ENCODE results near the gene CDKN2AIP. TPM values are rescaled to one million over a fixed set of nuclear protein-coding genes. Genes with fewer than 3 reads are reported as not detected.

CDKN2AIP gene
- total RNA-seq, 1 experiment from 2014 or later = 13.4 TPM

DNA sequence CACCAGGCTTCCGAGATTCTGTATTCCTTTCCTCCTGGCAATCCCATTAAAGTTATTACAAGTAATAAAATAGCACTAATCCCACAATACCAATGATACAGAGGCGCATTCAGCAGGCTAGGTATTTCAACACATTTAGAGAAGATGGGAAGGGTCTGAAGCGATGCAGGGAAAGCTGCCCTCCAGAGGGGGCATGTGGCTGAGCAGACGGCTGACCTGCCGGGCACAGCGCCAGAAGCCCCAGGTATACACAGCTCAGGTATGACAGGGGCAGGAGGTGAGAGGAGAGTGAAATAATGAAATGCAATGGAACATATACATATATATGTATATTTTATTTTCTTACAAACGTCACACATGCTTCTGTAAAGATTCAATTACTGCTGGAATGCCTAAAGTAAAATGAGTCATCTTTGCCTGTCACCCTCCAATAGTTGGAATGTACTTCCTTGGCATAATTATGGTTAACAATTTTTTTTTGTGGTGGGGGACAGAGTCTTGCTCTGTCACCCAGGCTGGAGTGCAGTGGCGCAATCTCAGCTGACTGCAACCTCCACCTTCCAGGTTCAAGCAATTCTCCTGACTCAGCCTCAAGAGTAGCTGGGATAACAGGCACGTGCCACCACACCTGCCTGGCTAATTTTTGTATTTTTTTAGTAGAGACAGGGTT, 21.3 kb upstream of the CDKN2AIP start:
- peak overlapping the region; percentile 74 for H3K27ac Mint-ChIP-seq (ENCODE audit: low read depth, unreplicated experiment)
- intact Hi-C loops (cut with micrococcal nuclease) = no loop called here

DNA sequence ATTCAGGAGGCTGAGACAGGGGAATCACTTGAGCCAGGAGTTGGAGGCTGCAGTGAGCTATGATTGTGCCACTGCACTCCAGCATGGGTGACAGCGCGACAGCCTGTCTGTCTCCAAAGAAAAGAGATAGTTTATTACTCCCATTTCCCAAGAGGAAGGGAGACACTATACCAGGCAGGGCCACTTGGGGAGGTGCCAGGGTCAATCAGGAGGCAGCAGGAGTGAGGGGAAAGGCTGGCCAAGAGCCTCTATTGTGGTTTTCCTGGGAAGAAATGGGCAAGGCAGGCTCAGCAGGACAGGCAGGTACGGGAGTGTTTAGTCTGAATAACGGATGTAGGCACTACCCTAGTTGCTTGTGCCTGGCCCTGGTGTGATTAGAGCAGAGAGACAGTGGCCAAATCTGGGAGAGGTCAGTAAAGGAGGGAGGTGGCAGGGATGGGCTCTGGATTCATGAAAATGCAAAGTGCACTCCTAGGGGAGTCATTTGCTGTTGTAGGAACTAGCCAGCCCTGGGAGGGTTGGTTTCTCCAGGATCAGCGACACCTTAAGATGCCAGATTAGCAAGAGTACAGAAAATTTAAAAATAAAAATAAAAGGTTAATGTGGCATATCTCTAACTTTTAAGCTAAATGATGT, 20.2 kb upstream of the CDKN2AIP start:
- intact Hi-C loops (cut with micrococcal nuclease) = no loop called here

More for the DNA sequence above, 21.3 kb upstream of the CDKN2AIP start:
- peak; percentile 66 for DNase-seq (ENCODE audit: unreplicated experiment)
- H3K4me1 Mint-ChIP-seq (ENCODE audit: insufficient read depth, unreplicated experiment) = peaks cover 17% of the 10 kb centered on the region
- no peaks in the 10 kb centered on the region for H3K27me3 Mint-ChIP-seq (ENCODE audit: insufficient read depth, unreplicated experiment)
- H3K36me3 Mint-ChIP-seq (ENCODE audit: insufficient read depth, unreplicated experiment) = no peaks in the 10 kb centered on the region
- H3K9me3 Mint-ChIP-seq (ENCODE audit: unreplicated experiment) = no peaks in the 10 kb centered on the region
- H3K4me3 Mint-ChIP-seq (ENCODE audit: unreplicated experiment) = no peak overlapping the region
- TF ChIP-seq, protein P1, sequence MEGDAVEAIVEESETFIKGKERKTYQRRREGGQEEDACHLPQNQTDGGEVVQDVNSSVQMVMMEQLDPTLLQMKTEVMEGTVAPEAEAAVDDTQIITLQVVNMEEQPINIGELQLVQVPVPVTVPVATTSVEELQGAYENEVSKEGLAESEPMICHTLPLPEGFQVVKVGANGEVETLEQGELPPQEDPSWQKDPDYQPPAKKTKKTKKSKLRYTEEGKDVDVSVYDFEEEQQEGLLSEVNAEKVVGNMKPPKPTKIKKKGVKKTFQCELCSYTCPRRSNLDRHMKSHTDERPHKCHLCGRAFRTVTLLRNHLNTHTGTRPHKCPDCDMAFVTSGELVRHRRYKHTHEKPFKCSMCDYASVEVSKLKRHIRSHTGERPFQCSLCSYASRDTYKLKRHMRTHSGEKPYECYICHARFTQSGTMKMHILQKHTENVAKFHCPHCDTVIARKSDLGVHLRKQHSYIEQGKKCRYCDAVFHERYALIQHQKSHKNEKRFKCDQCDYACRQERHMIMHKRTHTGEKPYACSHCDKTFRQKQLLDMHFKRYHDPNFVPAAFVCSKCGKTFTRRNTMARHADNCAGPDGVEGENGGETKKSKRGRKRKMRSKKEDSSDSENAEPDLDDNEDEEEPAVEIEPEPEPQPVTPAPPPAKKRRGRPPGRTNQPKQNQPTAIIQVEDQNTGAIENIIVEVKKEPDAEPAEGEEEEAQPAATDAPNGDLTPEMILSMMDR (IDR thresholded peaks at IDR 0.05; ENCODE audit: unreplicated experiment) = no peak
- no TSS peak for BruUV-seq (replicated peaks)
- CTCF ChIA-PET = interaction anchor here (0.6 to 1.2 kb wide), 3 partner anchors 14 to 347 kb away, joined by 3 to 4 read pairs (median 3); no protein-coding TSS in a partner anchor
- POLR2A ChIA-PET = interaction anchor here (0.6 to 3.1 kb wide), 6 partner anchors 16 to 549 kb away, joined by 3 to 19 read pairs (median 4); partner anchors contain the start of gene CDKN2AIP

DNA sequence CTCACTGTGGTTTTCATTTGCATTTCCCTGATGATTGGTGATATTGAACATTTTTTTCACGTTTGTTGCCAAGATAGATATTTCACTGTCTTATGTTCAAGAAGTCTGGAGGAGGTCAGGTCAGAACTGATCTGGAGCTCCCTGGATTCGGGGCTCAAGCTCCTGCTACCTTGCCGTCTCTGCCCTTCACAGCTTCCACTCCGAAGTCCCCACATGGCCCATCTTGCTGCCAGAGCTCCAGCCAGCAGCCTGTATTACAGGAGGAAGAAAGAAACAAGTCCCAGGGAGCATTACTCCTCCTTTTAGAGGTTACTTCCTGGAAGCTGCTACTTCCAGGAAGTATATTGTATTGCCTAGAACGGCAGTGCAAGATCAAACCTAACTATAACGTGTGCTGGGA, 17.9 kb upstream of the CDKN2AIP start:
- TF ChIP-seq, protein P1 (IDR thresholded peaks at IDR 0.05; ENCODE audit: unreplicated experiment) = no peak
- H3K4me1 Mint-ChIP-seq (ENCODE audit: insufficient read depth, unreplicated experiment) = peaks cover 17% of the 10 kb centered on the region
- POLR2A ChIA-PET = interaction anchor here (0.9 to 1.0 kb wide), 2 partner anchors 18 to 19 kb away, joined by 3 to 4 read pairs; partner anchors contain the start of gene CDKN2AIP
- no peaks in the 10 kb centered on the region for H3K27me3 Mint-ChIP-seq (ENCODE audit: insufficient read depth, unreplicated experiment)
- intact Hi-C loops (cut with micrococcal nuclease) = no loop called here
- no TSS peak for BruUV-seq (replicated peaks)
- H3K27ac Mint-ChIP-seq (ENCODE audit: low read depth, unreplicated experiment) = no peak overlapping the region
- no peak for DNase-seq (ENCODE audit: unreplicated experiment)
- CTCF ChIA-PET = interaction anchor here (0.9 to 1.4 kb wide), 3 partner anchors 14 to 177 kb away, joined by 3 to 4 read pairs (median 4); no protein-coding TSS in a partner anchor
- no peaks in the 10 kb centered on the region for H3K9me3 Mint-ChIP-seq (ENCODE audit: unreplicated experiment)
- no peak overlapping the region for H3K4me3 Mint-ChIP-seq (ENCODE audit: unreplicated experiment)
- H3K36me3 Mint-ChIP-seq (ENCODE audit: insufficient read depth, unreplicated experiment) = no peaks in the 10 kb centered on the region

More for the DNA sequence above, 20.2 kb upstream of the CDKN2AIP start:
- DNase-seq (ENCODE audit: unreplicated experiment) = peak; percentile 57
- Mint-ChIP-seq H3K36me3 (ENCODE audit: insufficient read depth, unreplicated experiment) (no peaks in the 10 kb centered on the region), H3K9me3 (ENCODE audit: unreplicated experiment) (no peaks in the 10 kb centered on the region), H3K4me1 (ENCODE audit: insufficient read depth, unreplicated experiment) (peaks cover 17% of the 10 kb centered on the region), H3K27me3 (ENCODE audit: insufficient read depth, unreplicated experiment) (no peaks in the 10 kb centered on the region), H3K4me3 (ENCODE audit: unreplicated experiment) (no peak overlapping the region), H3K27ac (ENCODE audit: low read depth, unreplicated experiment) (peak overlapping the region; percentile 74)
- POLR2A ChIA-PET = interaction anchor here (1.0 to 3.1 kb wide), 3 partner anchors 14 to 69 kb away, joined by 3 to 19 read pairs (median 9); partner anchors contain the start of gene CDKN2AIP
- BruUV-seq (replicated peaks) = no TSS peak
- TF ChIP-seq, protein P1 (IDR thresholded peaks at IDR 0.05; ENCODE audit: unreplicated experiment) = no peak
- CTCF ChIA-PET = interaction anchor here (0.6 kb wide), 1 partner anchor 71 kb away, joined by 3 read pairs; no protein-coding TSS in a partner anchor

DNA sequence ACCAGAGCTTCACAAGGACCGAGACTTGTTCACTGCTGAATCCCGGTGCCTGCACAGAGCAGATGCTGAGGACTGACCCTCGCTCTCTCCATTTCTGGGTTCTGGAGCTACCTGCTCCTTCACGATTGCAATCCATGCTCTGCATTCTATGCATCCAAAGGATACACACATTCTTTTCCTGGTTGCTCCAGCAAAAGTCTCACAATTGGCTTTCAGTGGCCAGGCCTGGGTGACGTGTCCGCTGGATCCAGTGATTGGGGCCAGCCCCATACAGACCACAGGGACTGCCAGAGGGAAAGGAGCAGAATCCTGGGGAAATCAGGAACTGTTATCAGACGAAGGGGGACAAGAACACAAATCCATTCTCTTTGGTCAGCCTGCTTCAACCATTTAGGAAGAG, 14.9 kb upstream of the CDKN2AIP start:
- no peak for DNase-seq (ENCODE audit: unreplicated experiment)
- BruUV-seq (replicated peaks) = no TSS peak
- Mint-ChIP-seq H3K4me1 (ENCODE audit: insufficient read depth, unreplicated experiment) (peaks cover under 1% of the 10 kb centered on the region), H3K4me3 (ENCODE audit: unreplicated experiment) (no peak overlapping the region), H3K9me3 (ENCODE audit: unreplicated experiment) (no peaks in the 10 kb centered on the region), H3K27me3 (ENCODE audit: insufficient read depth, unreplicated experiment) (no peaks in the 10 kb centered on the region), H3K36me3 (ENCODE audit: insufficient read depth, unreplicated experiment) (no peaks in the 10 kb centered on the region), H3K27ac (ENCODE audit: low read depth, unreplicated experiment) (peak overlapping the region; percentile 27)
- ChIA-PET CTCF (interaction anchor here (0.5 to 1.6 kb wide), 2 partner anchors 22 to 71 kb away, joined by 3 to 5 read pairs; no protein-coding TSS in a partner anchor), POLR2A (interaction anchor here (0.9 to 3.0 kb wide), 2 partner anchors 9 to 15 kb away, joined by 5 to 14 read pairs; partner anchors contain the start of gene CDKN2AIP)
- TF ChIP-seq, protein P1 (IDR thresholded peaks at IDR 0.05; ENCODE audit: unreplicated experiment) = no peak
- intact Hi-C loops (cut with micrococcal nuclease) = no loop called here
